Stimulated activated naive CD8-positive, alpha-beta T cell treated with anti-CD3 and anti-CD28 coated beads, Interleukin-15, Interleukin-2, amounts not matched to agents 100 U/mL and 50 U/mL, for 24 hours (primary cell): Measurements from ENCODE around the gene RNF217.
"Not testable (repeated sequence)": the region's sequence is repeated elsewhere in the genome, so short reads cannot be mapped to it uniquely, and the experiment has no call there.

Experiments used
- ATAC-seq: fragments of 150-1000 bp; cut with Tn5 transposase; one replicate; pipeline ENCODE4 v1.10.0; 2021
- DNase-seq: peaks from one replicate; pipeline ENCODE4 v3.0.0; 2021

RNF217 gene, protein sequence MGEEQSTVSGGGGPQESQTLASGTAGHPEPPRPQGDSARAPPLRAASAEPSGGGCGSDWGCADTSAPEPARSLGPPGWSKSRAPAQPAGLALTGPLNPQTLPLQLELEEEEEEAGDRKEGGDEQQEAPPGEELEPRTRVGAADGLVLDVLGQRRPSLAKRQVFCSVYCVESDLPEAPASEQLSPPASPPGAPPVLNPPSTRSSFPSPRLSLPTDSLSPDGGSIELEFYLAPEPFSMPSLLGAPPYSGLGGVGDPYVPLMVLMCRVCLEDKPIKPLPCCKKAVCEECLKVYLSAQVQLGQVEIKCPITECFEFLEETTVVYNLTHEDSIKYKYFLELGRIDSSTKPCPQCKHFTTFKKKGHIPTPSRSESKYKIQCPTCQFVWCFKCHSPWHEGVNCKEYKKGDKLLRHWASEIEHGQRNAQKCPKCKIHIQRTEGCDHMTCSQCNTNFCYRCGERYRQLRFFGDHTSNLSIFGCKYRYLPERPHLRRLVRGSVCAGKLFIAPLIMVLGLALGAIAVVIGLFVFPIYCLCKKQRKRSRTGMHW

DNA sequence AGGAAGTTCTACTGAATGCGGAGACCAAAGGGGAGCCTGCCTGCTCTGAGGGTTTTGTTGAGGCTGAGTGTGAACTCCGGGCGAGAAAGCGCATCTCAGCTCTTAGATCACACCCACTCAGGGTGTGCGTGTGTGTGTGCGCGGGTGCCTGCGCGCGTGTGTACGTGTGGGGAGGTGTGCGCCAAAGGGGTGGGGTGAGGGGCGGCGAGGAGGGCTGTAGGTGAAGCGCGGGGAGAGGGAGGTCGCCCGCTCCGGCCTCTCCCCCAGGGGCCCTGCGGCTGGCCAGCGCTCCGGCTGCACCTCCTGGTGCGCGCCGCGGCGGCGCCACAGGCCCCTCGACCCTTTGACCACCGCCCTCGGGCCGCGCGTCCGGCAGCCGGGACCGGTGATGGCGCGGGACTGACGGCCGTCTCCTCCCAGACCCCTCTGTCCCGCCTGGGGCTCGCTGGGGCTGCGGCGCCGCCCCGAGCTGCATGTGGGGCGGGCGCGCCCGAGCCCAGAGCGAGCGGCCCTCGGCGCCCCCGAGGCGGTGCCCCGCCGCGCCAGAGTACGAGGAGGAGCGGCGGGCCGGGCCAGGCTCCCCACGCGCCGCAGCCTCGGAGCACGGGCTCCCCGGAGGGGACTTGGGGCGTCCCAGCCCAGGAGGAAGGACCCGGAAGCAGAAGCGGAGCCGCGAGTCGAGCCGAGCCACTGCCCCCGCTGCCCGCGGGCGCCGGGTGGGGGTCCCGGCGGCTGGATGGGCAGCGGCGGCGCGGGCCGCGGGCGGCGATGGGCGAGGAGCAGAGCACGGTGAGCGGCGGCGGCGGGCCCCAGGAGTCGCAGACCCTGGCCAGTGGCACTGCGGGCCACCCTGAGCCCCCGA, at the start of gene RNF217:
Gene RNF217 (plus strand): TSS at position 661 of the 862 bp plus-strand sequence. CDS start 108 bp downstream, at position 769.
- DNase-seq (peak; percentile 7), ATAC-seq (peak; percentile 47)

DNA sequence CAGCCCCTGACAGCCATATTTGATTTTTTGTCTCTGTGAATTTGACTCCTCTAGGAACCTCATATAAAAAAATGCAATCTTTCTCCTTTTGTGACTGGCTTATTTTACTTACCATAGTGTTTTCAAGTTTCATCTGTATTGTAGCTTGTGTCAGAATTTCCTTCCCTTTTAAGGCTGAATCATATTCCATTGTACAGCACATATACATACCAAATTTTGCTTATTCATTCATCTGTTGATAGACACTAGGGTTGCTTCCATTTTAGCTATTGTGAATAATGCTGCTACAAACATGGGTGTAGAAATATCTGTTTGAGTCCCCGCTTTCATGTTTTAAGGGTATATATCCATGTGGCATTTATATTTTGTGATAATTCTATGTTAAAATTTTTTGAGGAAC, 49.2 kb upstream of the RNF217 start:
- no peak for ATAC-seq
- DNase-seq = no peak

DNA sequence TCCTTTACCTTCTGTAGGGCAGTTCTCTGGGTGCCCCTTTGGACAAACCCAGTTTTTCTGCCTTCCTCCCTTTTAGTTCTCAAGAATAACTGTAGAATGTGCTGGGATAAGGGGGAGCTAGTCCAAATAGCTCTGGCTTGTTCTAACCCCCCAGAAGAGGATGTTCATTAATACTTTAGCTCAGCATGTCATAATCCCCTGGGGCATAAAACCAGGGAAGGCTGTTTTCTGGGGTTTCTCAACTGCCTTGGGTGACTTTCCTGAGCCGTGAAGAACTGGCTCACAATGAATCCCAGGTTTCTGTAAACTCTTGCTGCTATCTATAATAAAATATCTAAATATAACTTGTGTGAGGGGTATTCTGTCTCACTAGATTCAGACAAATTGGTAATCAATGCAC, 44.5 kb upstream of the RNF217 start:
- DNase-seq (no peak), ATAC-seq (no peak)

DNA sequence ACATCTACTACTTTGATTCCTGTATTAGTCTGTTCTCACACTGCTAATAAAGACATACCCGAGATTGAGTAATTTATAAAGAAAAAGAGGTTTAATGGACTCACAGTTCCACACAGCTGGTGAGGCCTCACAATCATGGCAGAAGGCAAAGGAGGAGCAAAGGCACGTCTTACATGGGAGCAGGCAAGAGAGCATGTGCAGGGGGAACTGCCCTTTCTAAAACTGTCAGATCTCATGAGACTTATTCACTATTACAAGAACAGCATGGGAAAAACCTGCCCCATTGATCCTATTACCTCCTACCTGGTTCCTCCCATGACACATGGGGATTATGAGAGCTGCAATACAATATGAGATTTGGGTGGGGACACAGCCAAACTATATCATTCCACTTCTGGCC, 42.5 kb upstream of the RNF217 start:
- DNase-seq = not testable (repeated sequence)

DNA sequence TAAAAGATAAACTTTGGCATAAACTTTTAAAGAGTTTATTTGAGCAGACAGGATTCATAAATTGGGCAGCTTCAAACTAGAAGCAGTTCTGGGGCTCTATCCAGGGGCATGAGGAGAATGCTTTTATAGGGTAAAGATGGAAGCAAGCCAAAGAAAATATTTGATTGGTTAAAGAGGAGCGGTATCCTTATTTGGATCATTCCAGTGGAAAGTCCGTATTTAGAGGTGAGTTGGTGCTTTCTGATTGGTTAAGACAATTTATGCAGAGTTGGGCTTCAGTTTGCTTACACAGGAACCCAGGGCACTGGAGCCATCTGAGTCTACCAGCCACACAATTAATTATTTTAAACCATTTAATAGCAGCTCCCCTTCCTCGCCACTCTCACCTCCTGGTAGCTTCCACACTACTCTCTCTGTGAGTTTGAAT, 37.9 kb upstream of the RNF217 start:
- no peak for DNase-seq
- no peak for ATAC-seq

More for the DNA sequence above, 42.5 kb upstream of the RNF217 start:
- ATAC-seq = not testable (repeated sequence)

DNA sequence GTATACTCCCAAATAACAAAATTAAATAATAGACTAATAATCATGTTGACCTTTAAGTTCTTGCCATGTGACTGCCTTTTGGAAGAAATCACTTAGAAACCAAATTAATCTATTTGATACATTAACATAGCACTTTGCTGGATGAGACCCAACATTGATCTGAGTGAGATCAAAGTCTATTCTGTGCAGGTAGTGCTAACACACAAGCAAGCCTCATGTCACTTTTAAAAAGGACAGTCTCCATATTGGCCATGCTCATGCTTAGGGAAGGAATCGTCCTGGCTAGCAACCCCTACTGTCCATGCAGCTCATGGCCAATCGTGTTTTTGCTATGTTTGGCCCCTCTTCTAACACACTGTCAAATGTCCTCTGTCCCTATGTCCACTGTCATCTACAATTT, 35.8 kb upstream of the RNF217 start:
- no peak for ATAC-seq
- no peak for DNase-seq

DNA sequence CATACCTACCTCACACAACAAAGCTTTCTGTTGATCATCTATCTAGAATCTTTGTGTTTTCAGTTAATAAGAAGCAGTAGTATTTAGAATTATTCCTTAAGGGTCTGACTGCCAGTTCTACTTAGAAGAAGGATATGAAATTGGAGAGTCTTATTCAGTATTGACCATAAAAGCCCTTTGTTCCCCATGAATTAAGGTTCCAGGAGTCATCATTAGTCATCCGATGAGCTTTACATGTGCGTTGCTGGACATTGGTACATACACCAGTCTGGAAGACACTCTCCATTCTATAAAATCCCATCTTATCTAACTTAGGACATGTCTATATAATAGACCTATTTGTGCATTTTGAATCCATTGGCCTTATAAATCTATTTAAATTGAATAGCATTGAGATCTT, 34.4 kb upstream of the RNF217 start:
- ATAC-seq (no peak), DNase-seq (no peak)

DNA sequence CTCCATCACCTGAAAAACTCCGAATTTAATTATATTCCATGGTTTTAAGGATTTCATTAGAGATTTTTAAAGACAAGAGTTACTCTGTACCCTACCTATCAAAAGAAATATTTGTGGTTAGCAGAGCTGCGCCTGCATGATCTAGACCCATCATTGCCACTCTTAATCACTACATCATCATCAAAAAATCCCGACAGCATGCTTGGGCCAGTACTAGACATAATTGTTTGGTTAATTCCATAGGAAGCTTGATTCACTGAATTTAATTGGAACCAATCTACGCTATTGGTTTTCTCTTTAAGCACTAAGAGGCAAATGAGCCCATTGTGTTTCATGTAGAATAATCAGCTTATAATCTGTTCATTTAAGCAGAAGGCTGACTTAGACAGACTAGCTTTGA, 33.4 kb upstream of the RNF217 start:
- no peak for ATAC-seq
- DNase-seq = no peak

DNA sequence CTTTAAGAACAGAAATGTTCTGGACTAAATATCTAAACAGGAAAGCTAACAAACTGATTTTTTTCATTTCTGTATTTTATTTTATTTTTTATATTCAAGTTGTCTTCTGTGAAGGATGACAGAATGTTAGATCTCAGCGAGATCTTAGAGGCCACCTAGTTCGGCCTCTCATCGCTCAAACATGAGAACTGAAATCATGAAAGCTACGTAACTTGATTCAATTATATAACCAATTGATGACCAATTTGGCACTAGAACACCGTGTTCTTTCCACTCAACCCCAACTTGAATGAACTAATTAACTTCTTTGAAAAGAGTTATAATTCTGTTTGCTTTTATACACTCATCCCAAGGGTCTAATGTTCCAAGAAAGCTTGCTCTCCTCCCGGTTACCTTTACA, 24.6 kb upstream of the RNF217 start:
- ATAC-seq = no peak
- no peak for DNase-seq

DNA sequence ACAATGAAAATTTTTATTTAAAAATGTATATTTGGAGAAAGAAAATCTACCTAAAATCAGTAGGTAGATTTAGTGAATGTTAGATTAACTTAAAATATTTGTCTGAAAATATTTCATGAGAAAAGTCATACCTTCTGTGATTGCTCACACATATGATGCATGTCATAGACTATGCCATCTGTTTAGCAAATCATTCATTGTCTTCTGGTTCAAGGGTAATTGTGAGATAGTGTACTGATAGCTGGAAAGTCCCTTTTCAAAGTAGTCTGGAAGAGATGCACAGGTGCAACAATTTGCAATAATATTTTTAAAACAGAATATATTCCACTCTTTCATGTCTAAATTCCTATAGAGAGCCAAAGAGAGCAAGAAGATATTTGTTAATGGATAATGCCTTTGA, 21.0 kb upstream of the RNF217 start:
- ATAC-seq (no peak), DNase-seq (no peak)

DNA sequence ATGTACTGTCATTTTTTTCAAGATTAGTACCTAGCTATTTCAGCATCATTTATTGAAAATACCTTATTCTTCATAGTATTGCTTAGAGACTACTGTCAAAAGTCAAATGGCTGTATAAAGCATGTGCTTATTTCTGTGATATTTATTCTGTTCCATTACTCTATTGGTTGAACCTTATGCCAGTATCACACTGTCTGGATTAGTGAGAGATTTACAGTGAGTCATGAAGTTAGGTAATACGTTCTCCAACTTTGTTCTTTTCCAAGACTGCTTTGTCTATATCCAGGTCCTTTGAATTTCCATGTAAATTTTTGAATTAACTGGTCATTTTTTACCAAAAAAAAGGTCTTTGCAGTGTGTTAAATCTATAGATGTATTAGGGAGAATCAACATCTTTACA, 18.6 kb upstream of the RNF217 start:
- DNase-seq (no peak), ATAC-seq (no peak)

DNA sequence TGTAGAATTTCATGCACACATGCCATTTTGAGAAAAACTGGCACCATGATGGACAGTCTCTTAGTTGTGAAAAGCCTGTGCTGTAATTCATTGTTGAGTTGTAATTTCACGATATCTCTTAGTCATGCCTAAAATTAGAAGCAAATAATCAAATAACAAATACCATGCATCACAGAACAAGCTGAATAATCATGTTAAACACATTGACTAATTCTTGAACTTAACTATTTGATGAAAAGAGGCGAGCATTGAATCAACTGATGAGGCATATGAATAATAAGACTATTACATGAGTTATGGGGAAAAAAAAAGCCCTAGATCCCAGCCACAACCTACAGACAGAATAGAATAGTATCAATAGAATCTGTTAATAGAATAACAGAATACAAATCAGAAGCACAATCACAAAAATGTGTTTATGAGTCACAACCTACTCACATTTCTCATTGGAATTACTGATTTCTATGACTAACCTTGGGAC, 14.2 kb upstream of the RNF217 start:
- no peak for DNase-seq
- no peak for ATAC-seq

DNA sequence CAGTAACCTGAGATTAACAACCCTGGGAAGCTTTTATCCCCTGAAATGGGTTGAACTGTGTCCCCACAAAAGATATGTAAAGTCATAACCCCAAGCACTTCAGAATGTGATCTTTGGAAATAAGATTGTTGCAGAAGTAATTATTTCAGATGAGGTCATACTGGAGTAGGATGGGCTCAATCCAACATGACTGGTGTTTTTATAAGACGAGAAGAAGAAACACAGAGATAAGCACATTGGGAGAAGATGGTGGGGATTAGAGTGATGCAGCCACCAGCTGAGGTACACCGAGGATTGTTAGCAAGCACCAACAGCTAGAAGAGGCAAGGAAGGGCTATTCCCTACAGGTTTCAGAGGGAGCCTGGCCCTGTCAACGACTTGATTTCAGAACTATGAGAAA, 12.5 kb upstream of the RNF217 start:
- DNase-seq (no peak), ATAC-seq (no peak)

DNA sequence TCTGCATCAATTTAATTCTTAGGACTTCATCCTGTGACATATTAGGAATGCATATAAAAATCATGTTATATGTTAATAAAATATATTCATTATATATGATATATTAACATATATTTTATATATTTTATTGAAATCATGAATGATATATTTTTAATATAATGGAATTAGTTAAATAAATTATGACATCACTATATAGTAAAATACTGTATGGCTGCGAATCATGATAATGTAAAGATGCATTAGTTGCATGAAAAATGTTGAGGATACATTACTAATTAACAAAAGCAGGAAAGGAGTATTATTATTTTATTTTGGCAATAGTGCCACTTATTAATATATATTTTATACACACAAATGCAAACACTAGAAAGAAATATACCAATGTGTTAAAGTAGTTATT, 8.4 kb upstream of the RNF217 start:
- DNase-seq (no peak), ATAC-seq (no peak)

DNA sequence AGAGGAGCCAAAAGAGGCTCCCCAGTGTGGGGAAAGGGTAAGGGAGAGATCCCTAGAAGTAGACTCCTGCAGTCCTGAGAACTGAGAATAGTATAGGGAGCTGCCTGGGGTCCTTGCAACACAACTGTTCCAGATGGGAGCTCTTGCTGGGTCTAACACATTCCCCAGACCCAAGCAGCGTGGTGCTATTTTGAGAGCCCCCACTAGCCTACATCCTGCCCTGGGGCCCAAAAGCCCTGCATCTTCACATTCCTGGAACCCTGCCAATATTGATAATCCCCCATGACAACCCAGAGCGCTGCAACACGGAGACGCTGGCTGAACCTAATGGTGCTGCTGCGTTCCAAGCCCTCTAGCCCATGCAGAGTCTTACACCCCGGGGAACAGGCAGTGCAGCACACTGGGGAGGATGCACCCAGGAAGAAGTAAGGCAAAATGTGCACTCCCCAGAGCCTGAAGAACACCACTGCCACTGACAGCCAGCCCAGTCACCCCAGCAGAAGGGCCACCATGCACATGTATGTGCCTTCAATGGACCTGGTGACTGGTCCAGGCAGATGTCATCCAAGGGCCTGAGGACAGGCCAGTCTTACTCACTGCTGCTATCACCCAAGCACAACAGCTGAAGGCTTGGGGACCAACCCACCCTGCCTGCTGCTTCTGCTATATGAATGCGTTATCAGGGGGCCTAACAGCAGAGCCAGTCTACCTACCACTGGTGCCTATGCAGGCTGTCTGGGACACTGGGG, 7.0 kb upstream of the RNF217 start:
- DNase-seq (no peak), ATAC-seq (peak; percentile 23)

DNA sequence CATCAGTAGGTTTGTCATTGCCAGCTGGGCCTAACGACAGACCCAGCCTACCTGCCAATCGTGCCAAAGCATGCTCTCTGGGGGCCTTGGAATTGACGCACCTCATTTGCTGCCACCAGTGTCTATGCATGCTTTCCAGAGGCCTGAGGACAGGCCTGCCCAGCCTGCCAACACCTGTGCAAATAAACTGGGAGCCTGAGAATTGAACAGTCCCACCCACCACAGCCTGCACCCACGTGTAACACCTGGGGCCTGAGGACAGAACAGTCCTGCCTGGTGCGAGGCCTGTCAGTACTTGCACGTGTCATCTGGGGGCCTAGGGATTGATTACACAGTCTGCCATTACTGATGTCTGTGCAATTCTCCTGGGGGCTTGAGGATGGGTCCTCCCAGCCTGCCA, 6.2 kb upstream of the RNF217 start:
- no peak for ATAC-seq
- DNase-seq = no peak

DNA sequence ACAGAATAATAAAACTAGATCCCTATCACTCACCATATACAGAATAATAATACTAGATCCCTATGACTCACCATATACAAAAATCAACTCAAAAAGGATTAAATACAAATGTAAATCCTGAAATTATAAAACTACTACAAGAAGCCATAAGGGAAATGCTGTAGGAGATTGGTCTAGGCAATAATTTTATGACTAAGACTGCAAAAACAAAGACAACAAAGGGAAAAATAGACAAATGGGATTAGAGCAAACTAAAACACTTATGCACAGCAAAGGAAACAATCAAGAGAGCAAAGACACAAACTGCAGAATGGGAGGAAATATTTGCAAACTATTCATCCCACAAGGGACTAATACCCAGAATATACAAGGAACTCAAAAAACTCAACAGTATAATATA, 4.1 kb upstream of the RNF217 start:
- ATAC-seq = no peak
- no peak for DNase-seq

DNA sequence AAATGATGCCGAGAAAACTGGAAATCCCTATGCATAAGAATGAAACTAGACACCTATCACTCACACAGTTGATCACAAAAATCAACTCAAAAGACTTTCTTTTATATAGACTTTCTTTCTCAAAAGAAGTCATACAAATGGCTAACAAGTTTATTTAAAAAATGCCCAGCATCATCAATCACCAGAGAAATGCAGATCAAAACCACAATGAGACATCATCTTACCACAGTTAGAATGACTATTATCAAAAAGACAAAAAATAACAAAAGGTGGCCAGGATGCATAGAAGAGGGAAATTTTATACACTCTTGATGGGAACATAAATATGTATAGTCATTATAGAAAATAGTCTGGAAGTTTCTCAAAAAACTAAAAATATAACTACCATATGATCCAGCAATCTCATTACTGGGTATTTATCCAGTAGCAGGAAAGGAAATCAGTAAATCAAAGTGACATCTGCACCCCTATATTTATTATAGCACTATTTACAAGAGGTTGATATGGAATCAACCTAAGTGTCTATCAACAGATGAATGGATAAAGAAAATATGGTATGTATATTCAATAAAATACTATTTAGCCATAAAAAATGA, 3.4 kb upstream of the RNF217 start:
- ATAC-seq = no peak
- no peak for DNase-seq

DNA sequence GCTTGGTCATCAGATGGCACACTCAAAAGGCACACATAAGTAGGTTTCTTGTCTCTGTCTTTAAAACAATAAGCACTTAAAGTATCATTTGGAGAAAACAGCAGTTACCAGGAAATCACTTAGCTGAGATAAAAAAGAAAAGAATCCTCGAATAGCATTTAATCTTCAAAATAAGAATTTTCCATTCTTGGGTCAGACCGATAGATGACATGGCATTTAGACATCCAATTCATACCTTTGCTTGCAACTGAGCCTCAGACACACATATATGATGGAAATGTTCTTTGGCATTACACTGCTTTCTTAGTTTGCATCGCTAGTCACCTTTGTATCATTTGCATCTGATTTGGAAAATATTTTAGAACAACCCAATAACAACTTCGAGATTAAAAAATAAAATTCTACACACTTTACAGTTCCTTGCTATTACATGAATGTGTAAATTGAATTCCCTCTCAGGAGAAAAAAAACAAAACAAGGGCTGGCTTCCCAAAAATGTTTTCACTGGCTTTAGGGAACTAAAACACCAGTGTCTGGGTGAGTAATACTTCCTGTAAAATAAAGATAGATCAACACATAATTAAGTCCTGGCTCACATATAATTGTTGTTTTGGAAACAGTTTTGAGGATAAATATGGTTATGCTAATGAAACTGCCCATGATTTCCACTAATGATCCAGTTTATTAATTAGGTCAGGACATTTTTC, 1.3 kb upstream of the RNF217 start:
- ATAC-seq = no peak

DNA sequence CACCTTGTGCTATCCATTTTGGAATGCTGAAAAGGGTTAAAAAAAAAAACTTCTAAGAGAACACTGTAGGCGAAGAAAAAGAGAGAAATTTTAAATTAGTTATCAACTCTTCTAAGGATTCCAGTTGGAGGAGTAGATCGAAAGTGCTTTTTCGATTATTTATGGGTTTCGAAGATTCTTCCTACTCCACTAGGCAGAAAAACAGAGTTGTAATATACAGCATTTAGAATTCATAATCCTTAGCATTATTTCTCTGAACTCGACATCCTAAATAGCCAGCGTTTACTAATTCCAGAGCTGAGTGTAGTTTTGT, 817 bp upstream of the RNF217 start:
- DNase-seq (no peak), ATAC-seq (no peak)

More for the DNA sequence above, 1.3 kb upstream of the RNF217 start:
- DNase-seq = no peak
